SK-N-MC (cell line): ENCODE measurements around the gene NRCAM.

Source experiments
- DNase-seq: peaks from one replicate; pipeline ENCODE4 v3.0.0-alpha.2; 2011; ENCODE audit warnings: low read depth, low spot score
- H3K27ac ChIP-seq: fragments of 200-600 bp; sonication (generic); 2 replicates; pipeline ENCODE4 v1.5.1; 2016; ENCODE audit warnings: mixed run types
- H3K36me3 ChIP-seq: fragments of 200-600 bp; sonication (generic); 2 replicates; pipeline ENCODE4 v1.6.1; 2017; ENCODE audit warnings: antibody characterized with exemption, low read length, mixed read lengths; ENCODE audit not compliant: insufficient read depth
- H3K4me3 ChIP-seq: fragments of 200-600 bp; sonication (generic); 2 replicates; pipeline ENCODE4 v1.5.1; 2016
- H3K9ac ChIP-seq: fragments of 200-600 bp; sonication (generic); 2 replicates; pipeline ENCODE4 v1.8.0; 2017; ENCODE audit warnings: mixed run types, mixed read lengths; ENCODE audit not compliant: insufficient read length
- H3K9me3 ChIP-seq: fragments of 200-600 bp; sonication (generic); 2 replicates; pipeline ENCODE4 v1.6.1; 2017; ENCODE audit warnings: low read depth, mild to moderate bottlenecking, antibody characterized with exemption, low read length, moderate library complexity, mixed read lengths
- EZH2 ChIP-seq: fragments of 200-600 bp; sonication (generic); IDR thresholded peaks from one replicate; pipeline ENCODE4 v1.6.1; 2017; ENCODE audit warnings: antibody characterized with exemption
- FOXP2 ChIP-seq: optimal IDR thresholded peaks from 2 replicates; pipeline ENCODE3; 2011; ENCODE audit warnings: mild to moderate bottlenecking, moderate library complexity; ENCODE audit not compliant: insufficient read depth; ENCODE audit errors: extremely low read length, control extremely low read depth
- POLR2AphosphoS5 ChIP-seq: IDR thresholded peaks from 2 replicates; pipeline ENCODE4 v1.6.1; 2012; ENCODE audit warnings: mild to moderate bottlenecking, low read depth, low read length, borderline replicate concordance

The NRCAM gene

GRCh38 chr7:108181073-108181985 is 274.9 kb downstream of the NRCAM start:
- no peak for TF ChIP-seq POLR2AphosphoS5
- no peak for TF ChIP-seq FOXP2
- no peak for TF ChIP-seq EZH2
- Histone ChIP-seq H3K9me3 (no peaks in the 10 kb centered on the region), H3K36me3 (no peaks in the 10 kb centered on the region), H3K9ac (peak overlapping the region; percentile 23), H3K4me3 (no peak overlapping the region), H3K27ac (no peak overlapping the region)
- peak; percentile 47 for DNase-seq

GRCh38 chr7:108178398-108178797 is 277.8 kb downstream of the NRCAM start:
- Histone ChIP-seq H3K9ac (no peak overlapping the region), H3K4me3 (no peak overlapping the region), H3K9me3 (no peaks in the 10 kb centered on the region), H3K27ac (no peak overlapping the region), H3K36me3 (no peaks in the 10 kb centered on the region)
- TF ChIP-seq EZH2 = no peak
- TF ChIP-seq FOXP2 = no peak
- no peak for TF ChIP-seq POLR2AphosphoS5
- no peak for DNase-seq

- Histone ChIP-seq H3K27ac (no peak overlapping the region), H3K36me3 (no peaks in the 10 kb centered on the region), H3K9ac (no peak overlapping the region), H3K9me3 (no peaks in the 10 kb centered on the region), H3K4me3 (no peak overlapping the region)
- TF ChIP-seq EZH2 (no peak), FOXP2 (no peak), POLR2AphosphoS5 (no peak)
- no peak for DNase-seq
Observed at GRCh38 chr7:108171164-108171563, 285.1 kb downstream of the NRCAM start.

- Histone ChIP-seq H3K9me3 (no peaks in the 10 kb centered on the region), H3K4me3 (no peak overlapping the region), H3K9ac (no peak overlapping the region), H3K36me3 (no peaks in the 10 kb centered on the region), H3K27ac (no peak overlapping the region)
- no peak for DNase-seq
- TF ChIP-seq FOXP2 = no peak
- TF ChIP-seq POLR2AphosphoS5 = no peak
- no peak for TF ChIP-seq EZH2
Observed at GRCh38 chr7:108170251-108170650, 286.0 kb downstream of the NRCAM start.

- no peak for DNase-seq
- Histone ChIP-seq H3K9ac (no peak overlapping the region), H3K27ac (no peak overlapping the region), H3K4me3 (no peak overlapping the region), H3K9me3 (no peaks in the 10 kb centered on the region), H3K36me3 (no peaks in the 10 kb centered on the region)
- TF ChIP-seq EZH2 (no peak), POLR2AphosphoS5 (no peak)
Observed at GRCh38 chr7:108167460-108167859, 288.8 kb downstream of the NRCAM start.

GRCh38 chr7:108166687-108167086 is 289.5 kb downstream of the NRCAM start:
- Histone ChIP-seq H3K36me3 (no peaks in the 10 kb centered on the region), H3K27ac (no peak overlapping the region), H3K9ac (no peak overlapping the region), H3K4me3 (no peak overlapping the region), H3K9me3 (no peaks in the 10 kb centered on the region)
- TF ChIP-seq EZH2 = no peak
- no peak for TF ChIP-seq FOXP2
- no peak for TF ChIP-seq POLR2AphosphoS5
- DNase-seq = no peak

GRCh38 chr7:108165723-108166122 is 290.5 kb downstream of the NRCAM start:
- Histone ChIP-seq H3K9me3 (no peaks in the 10 kb centered on the region), H3K27ac (no peak overlapping the region), H3K4me3 (no peak overlapping the region), H3K9ac (no peak overlapping the region), H3K36me3 (no peaks in the 10 kb centered on the region)
- DNase-seq = no peak
- TF ChIP-seq FOXP2 (no peak), EZH2 (no peak), POLR2AphosphoS5 (no peak)

- TF ChIP-seq FOXP2 = no peak
- no peak for TF ChIP-seq EZH2
- no peak for TF ChIP-seq POLR2AphosphoS5
Observed at GRCh38 chr7:108164946-108165345, 291.3 kb downstream of the NRCAM start.

GRCh38 chr7:108164342-108164741 is 291.9 kb downstream of the NRCAM start:
- no peaks in the 10 kb centered on the region for H3K9me3 ChIP-seq
- no peak overlapping the region for H3K27ac ChIP-seq
- TF ChIP-seq FOXP2 (no peak), EZH2 (no peak), POLR2AphosphoS5 (no peak)
- no peak overlapping the region for H3K9ac ChIP-seq
- no peaks in the 10 kb centered on the region for H3K36me3 ChIP-seq
- no peak overlapping the region for H3K4me3 ChIP-seq
- DNase-seq = no peak

More at GRCh38 chr7:108164946-108165345, 291.3 kb downstream of the NRCAM start:
- no peak overlapping the region for H3K4me3 ChIP-seq
- H3K36me3 ChIP-seq = no peaks in the 10 kb centered on the region
- no peak overlapping the region for H3K27ac ChIP-seq
- H3K9me3 ChIP-seq = no peaks in the 10 kb centered on the region
- no peak overlapping the region for H3K9ac ChIP-seq
- DNase-seq = no peak
